GM12878 (cell line): ENCODE data around the gene FUCA2. TPM values are rescaled to one million over a fixed set of nuclear protein-coding genes. Genes with fewer than 3 reads are reported as not detected.

ENCODE experiments used
- ATAC-seq: fragments of 200-7000 bp; cut with Tn5 transposase; 3 replicates; pipeline ENCODE4 v1.9.1; 2020; ENCODE audit warnings: mild to moderate bottlenecking, moderate library complexity
- BruUV-seq: library from RNA; stranded (reverse); fragments of 400-500 nt; replicated peaks from 2 replicates; lab custom pipeline; 2021; lab: Mats Ljungman, UMichigan
- CTCF ChIA-PET: fragments of 300-600 bp; sonication (Branson Sonifier 250); formaldehyde crosslinking; extraction: SDS; loops from one replicate; lab custom pipeline; 2021; ENCODE audit warnings: inconsistent platforms; lab: Yijun Ruan, JAX
- POLR2A ChIA-PET: fragments of 350-600 bp; formaldehyde crosslinking; extraction: SDS; loops from one replicate; lab custom pipeline; 2021; ENCODE audit warnings: inconsistent platforms; lab: Charles Lee
- RAD21 ChIA-PET: fragments of 300-600 bp; sonication (Branson Sonifier 250); formaldehyde crosslinking; loops from one replicate; lab custom pipeline; 2023; ENCODE audit warnings: antibody characterized with exemption; ENCODE audit not compliant: unreplicated experiment; lab: Charles Lee
- SMC1A ChIA-PET: fragments of 300-600 bp; sonication (Branson Sonifier 250); formaldehyde crosslinking; loops from one replicate; lab custom pipeline; 2023; ENCODE audit not compliant: unreplicated experiment, uncharacterized antibody; lab: Charles Lee
- DNase-seq: peaks from one replicate; pipeline ENCODE4 v3.0.0-alpha.2; 2011; ENCODE audit warnings: low read depth, low spot score
- FAIRE-seq: peaks from 3 replicates; lab custom pipeline; 2011; peaks lifted over from hg19 to GRCh38; lab: Jason Lieb, UNC
- H2AFZ ChIP-seq: 2 replicates; pipeline ENCODE4 v1.6.0; 2011; ENCODE audit warnings: low read depth, low read length, control low read depth; ENCODE audit not compliant: control insufficient read depth
- H3K27ac ChIP-seq: 2 replicates; pipeline ENCODE4 v1.5.1; 2011; ENCODE audit warnings: control low read depth; ENCODE audit not compliant: control insufficient read depth, insufficient read depth
- H3K27me3 ChIP-seq, 2 experiments: replicated peaks in 1 of 2; 2 replicates each; pipeline versions ENCODE4 v1.6.0 to v1.6.1; 2011; ENCODE audit warnings: low read length in 1 of 2; ENCODE audit not compliant: control insufficient read depth in 2 of 2, insufficient read depth in 2 of 2
- H3K36me3 ChIP-seq, 2 experiments: 2 replicates each; pipeline ENCODE4 v1.5.1; 2011; ENCODE audit warnings: low read length in 1 of 2; ENCODE audit not compliant: control insufficient read depth in 2 of 2, insufficient read depth in 2 of 2
- H3K4me1 ChIP-seq: 2 replicates; pipeline ENCODE4 v1.6.1; 2011; ENCODE audit warnings: mild to moderate bottlenecking, low read length, moderate library complexity, mixed read lengths; ENCODE audit not compliant: control insufficient read depth, insufficient read depth
- H3K4me2 ChIP-seq: 2 replicates; pipeline ENCODE4 v1.6.0; 2011; ENCODE audit warnings: control low read depth; ENCODE audit not compliant: control insufficient read depth, insufficient read depth
- H3K4me3 ChIP-seq: fragments of 200-600 bp; sonication (generic); 2 replicates; pipeline ENCODE4 v1.5.1; 2016
- H3K79me2 ChIP-seq: 2 replicates; pipeline ENCODE4 v1.6.0; 2011; ENCODE audit warnings: low read length; ENCODE audit not compliant: control insufficient read depth, insufficient read depth
- H3K9ac ChIP-seq: 2 replicates; pipeline ENCODE4 v1.8.0; 2011; ENCODE audit warnings: low read length, control low read depth, mixed read lengths; ENCODE audit not compliant: control insufficient read depth, insufficient read depth
- H3K9me3 ChIP-seq: replicated peaks from 3 replicates; pipeline ENCODE4 v1.5.1; 2011; ENCODE audit warnings: mild to moderate bottlenecking, low read length; ENCODE audit not compliant: control insufficient read depth, insufficient read depth
- H4K20me1 ChIP-seq: 2 replicates; pipeline ENCODE4 v1.6.0; 2011; ENCODE audit not compliant: control insufficient read depth, insufficient read depth
- ATF2 ChIP-seq: IDR thresholded peaks from 2 replicates; pipeline ENCODE4 v1.6.1; 2012; ENCODE audit warnings: low read length, inconsistent platforms
- DPF2 ChIP-seq: fragments of 450-650 bp; IDR thresholded peaks from 2 replicates; pipeline ENCODE4 v1.6.1; 2017; ENCODE audit warnings: mild to moderate bottlenecking
- JUNB ChIP-seq: IDR thresholded peaks from 2 replicates; pipeline ENCODE4 v1.6.1; 2016; ENCODE audit warnings: antibody characterized with exemption, mild to moderate bottlenecking
- NFYA ChIP-seq: IDR thresholded peaks from 2 replicates; pipeline ENCODE4 v1.6.1; 2011; ENCODE audit warnings: low read depth, mild to moderate bottlenecking, low read length, improper control_type of control experiment, borderline replicate concordance
- RAD51 ChIP-seq: fragments of 450-650 bp; IDR thresholded peaks from 2 replicates; pipeline ENCODE4 v1.6.1; 2016; ENCODE audit warnings: moderate library complexity, mild to moderate bottlenecking, inconsistent platforms
- SUPT20H ChIP-seq: IDR thresholded peaks from 2 replicates; pipeline ENCODE4 v1.6.1; 2011; ENCODE audit warnings: low read depth, mild to moderate bottlenecking, low read length, moderate library complexity, borderline replicate concordance; ENCODE audit not compliant: control insufficient read depth
- TARDBP ChIP-seq: IDR thresholded peaks from 2 replicates; pipeline ENCODE4 v1.6.1; 2016; ENCODE audit warnings: borderline replicate concordance
- WGBS: methylation state at CpG from one replicate; pipeline ENCODE4 v1.1.6; 2016; ENCODE audit warnings: low lambda C conversion rate; ENCODE audit not compliant: insufficient replicate concordance, insufficient coverage; ENCODE audit errors: missing lambda C conversion rate; 5-methylcytosine and 5-hydroxymethylcytosine counted together
- in situ Hi-C: fragments of 300-500 bp; cut with MboI; formaldehyde crosslinking; loops from 9 replicates; pipeline ENCODE4 v1.14.3; 2018; ENCODE audit warnings: mixed read lengths
- intact Hi-C: fragments of 100-400 bp; cut with micrococcal nuclease; formaldehyde crosslinking; loops from one replicate; pipeline ENCODE4 v1.14.2; 2022; ENCODE audit not compliant: unreplicated experiment
- polyA plus RNA-seq, 11 experiments: library from polyadenylated mRNA; depleted of rRNA in 4 of 11; unstranded in 6 of 11; stranded (reverse) in 5 of 11; fragments of >200 nt; fragmentation: Nextera tagmentation in 4 of 11; fragmentation: Illumina TruSeq in 1 of 11; extraction: Ambion mirVana in 4 of 11; extraction: Trizol in 1 of 11; gene quantifications; 1 replicate in 1 of 11; 2 replicates in 10 of 11; pipeline versions ENCODE4 v1.2.1 to v1.2.3, GENCODE V29; 2011 to 2016; ENCODE audit warnings: inconsistent platforms in 2 of 11, missing spikeins in 2 of 11, low read depth in 1 of 11
- total RNA-seq, 4 experiments: library from RNA; depleted of rRNA in 3 of 4; stranded (reverse); fragments of >200 nt in 3 of 4; fragmentation: Illumina TruSeq in 1 of 4; extraction: Trizol in 1 of 4; gene quantifications; 2 replicates each; pipeline versions ENCODE4 v1.2.1 to v1.2.3, GENCODE V29; 2013 to 2021

Gene FUCA2
- total and polyA plus RNA-seq, 10 of the 15 experiments (the other 5 are each of a cell fraction or from before 2014, with no cell fraction given) = 5.7 to 36.2 (median 21.5) TPM

- intact Hi-C loops (no loop called here), in situ Hi-C loops (no loop called here)
- H3K4me1 ChIP-seq = peaks cover 4% of the 10 kb centered on the region; the same call in 1 of the 2 replicates
- 71% methylated on average over 2 of the region's 2 CpGs for WGBS
- DNase-seq (no peak), ATAC-seq (no peak), FAIRE-seq (no peak)
- no peaks in the 10 kb centered on the region for H4K20me1 ChIP-seq
- H3K9me3 ChIP-seq = no peaks in the 10 kb centered on the region
- no peak overlapping the region for H3K27ac ChIP-seq
- no peak overlapping the region for H3K9ac ChIP-seq
- H3K4me3 ChIP-seq = no peak overlapping the region
- TF ChIP-seq DPF2 = no peak
- no peak for TF ChIP-seq RAD51
- no peak for TF ChIP-seq NFYA
- no peak for TF ChIP-seq ATF2
- no peak for TF ChIP-seq TARDBP
- no peak for TF ChIP-seq SUPT20H
- no peak for TF ChIP-seq JUNB
- POLR2A ChIA-PET = interaction anchor here (0.5 kb wide), 1 partner anchor 9 kb away, joined by 3 read pairs; no protein-coding TSS in a partner anchor
- peaks cover 0 to 4% of the 10 kb centered on the region in 2 experiments; a peak in 2 of 4 replicates for H3K36me3 ChIP-seq
- no TSS peak for BruUV-seq
- no peak overlapping the region for H3K4me2 ChIP-seq
- no peaks in the 10 kb centered on the region for H3K79me2 ChIP-seq
- no peak overlapping the region for H2AFZ ChIP-seq
- RAD21 ChIA-PET = interaction anchor here (0.5 kb wide), 1 partner anchor 44 kb away, joined by 3 read pairs; no protein-coding TSS in a partner anchor
- SMC1A ChIA-PET = interaction anchor here (0.6 to 1.8 kb wide), 3 partner anchors 12 to 814 kb away, joined by 3 to 5 read pairs (median 3); no protein-coding TSS in a partner anchor
- no peaks in the 10 kb centered on the region for H3K27me3 ChIP-seq
- CTCF ChIA-PET = interaction anchor here (1.2 to 1.4 kb wide), 2 partner anchors 29 to 30 kb away, joined by 3 to 4 read pairs; partner anchors contain the start of gene FUCA2
These were observed 28.9 kb downstream of the FUCA2 start for GRCh38 chr6:143482593-143482992.
